Measurements from ENCODE around the gene EIF3I.

The EIF3I gene

DNA sequence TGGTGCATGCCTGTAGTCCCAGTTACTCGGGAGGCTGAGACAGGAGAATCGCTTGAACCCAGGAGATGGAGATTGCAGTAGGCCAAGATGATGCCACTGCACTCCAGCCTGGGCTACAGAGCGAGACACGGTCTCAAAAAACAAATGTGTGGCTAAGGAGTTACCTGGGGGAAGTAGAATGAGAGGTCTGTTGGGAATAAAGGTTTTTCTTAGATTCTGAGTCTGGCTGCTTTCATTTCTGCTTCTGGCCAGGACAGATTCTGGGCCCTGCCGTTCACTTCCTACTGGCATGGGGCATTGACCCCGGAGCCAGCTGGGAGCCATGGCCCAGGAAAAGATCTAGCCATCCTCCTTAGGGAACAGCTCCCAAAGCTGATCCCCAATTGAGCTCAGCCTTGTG is 13.7 kb upstream of the EIF3I start:
- Mint-ChIP-seq H3K27ac (no peak overlapping the region), H3K4me3 (no peak overlapping the region), H3K4me1 (peaks cover 30% of the 10 kb centered on the region), H3K36me3 (ENCODE audit: low read depth) (peaks cover 4% of the 10 kb centered on the region), H3K27me3 (ENCODE audit: low read depth, poor library complexity) (peaks cover 7% of the 10 kb centered on the region), H3K9me3 (no peaks in the 10 kb centered on the region)
- DNase-seq, result no peak
- TF ChIP-seq, protein P1, sequence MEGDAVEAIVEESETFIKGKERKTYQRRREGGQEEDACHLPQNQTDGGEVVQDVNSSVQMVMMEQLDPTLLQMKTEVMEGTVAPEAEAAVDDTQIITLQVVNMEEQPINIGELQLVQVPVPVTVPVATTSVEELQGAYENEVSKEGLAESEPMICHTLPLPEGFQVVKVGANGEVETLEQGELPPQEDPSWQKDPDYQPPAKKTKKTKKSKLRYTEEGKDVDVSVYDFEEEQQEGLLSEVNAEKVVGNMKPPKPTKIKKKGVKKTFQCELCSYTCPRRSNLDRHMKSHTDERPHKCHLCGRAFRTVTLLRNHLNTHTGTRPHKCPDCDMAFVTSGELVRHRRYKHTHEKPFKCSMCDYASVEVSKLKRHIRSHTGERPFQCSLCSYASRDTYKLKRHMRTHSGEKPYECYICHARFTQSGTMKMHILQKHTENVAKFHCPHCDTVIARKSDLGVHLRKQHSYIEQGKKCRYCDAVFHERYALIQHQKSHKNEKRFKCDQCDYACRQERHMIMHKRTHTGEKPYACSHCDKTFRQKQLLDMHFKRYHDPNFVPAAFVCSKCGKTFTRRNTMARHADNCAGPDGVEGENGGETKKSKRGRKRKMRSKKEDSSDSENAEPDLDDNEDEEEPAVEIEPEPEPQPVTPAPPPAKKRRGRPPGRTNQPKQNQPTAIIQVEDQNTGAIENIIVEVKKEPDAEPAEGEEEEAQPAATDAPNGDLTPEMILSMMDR (IDR thresholded peaks at IDR 0.05), result no peak

DNA sequence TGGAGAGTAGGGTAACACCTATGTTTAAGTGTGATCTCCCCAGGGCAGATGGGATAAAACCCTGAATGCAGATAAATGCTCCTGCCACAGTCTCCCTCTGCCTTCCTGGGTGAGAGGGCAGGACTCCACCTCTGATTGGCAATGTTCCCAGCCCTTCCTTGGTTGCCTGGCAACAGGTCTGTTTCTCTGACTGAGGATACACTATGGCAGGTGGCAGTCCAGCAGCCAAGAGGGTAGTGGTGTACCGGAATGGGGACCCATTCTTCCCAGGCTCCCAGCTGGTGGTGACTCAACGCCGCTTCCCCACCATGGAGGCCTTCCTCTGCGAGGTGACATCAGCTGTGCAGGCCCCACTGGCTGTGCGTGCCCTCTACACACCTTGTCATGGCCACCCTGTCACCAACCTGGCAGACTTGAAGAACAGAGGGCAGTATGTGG is 13.3 kb upstream of the EIF3I start, which contains the start of gene DCDC2B:
Gene DCDC2B (plus strand): TSS at position 199 of the 438 bp plus-strand sequence. CDS start 5 bp downstream, at position 204.
- DNase-seq, result no peak
- Mint-ChIP-seq H3K27ac (peak within 1 kb of the TSS; percentile 64), H3K4me1 (peaks cover 26% of the 10 kb centered on the region), H3K27me3 (ENCODE audit: low read depth, poor library complexity) (peaks cover 5% of the 10 kb centered on the region), H3K36me3 (ENCODE audit: low read depth) (peaks cover 4% of the 10 kb centered on the region), H3K4me3 (no peak within 1 kb of the TSS), H3K9me3 (no peaks in the 10 kb centered on the region)
- TF ChIP-seq, protein P1 (IDR thresholded peaks at IDR 0.05), result no peak

DNA sequence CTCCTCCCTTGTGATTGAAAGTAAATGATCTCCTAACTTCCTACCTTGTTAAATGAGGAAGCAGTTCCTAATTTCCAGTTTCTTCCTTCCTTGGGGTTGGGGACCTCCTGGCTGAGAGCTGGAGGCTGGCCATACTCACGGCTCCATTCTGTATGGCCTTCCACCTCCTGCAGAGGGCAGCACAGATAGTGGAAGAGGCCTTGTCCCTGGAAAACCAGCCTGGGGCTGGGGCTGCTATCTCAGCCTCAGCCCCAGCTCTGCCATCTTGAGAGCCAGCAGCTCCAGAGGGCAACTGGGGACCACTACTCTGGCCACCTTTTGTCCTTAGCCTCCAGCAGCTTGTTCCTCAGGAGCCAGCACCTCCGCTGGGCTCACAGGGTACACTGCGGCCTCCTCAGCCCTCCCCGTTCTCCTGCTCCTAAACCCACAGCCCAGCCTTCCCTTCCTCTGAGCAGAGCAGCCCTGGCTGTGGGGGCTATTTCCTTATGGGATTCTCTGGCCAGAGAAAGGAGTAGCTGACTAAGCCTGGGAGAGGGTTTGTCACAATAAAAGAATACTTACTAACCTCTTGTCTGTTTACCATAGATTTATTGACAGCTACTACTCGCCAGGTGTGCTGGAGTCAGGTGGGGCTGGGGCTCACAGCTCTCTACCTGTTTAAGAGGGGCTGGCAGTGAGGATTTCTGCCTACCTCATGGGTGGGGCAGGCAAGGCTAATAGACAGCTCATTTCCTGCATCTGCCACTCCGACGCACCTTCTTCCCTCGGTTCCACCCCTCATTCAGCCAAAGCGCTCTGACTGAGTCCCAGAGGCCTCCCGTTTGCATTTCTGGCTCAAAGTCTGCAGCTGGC is 6.4 kb upstream of the EIF3I start:
- Mint-ChIP-seq H3K9me3 (no peaks in the 10 kb centered on the region), H3K4me1 (peaks cover 14% of the 10 kb centered on the region), H3K4me3 (no peak overlapping the region), H3K27me3 (ENCODE audit: low read depth, poor library complexity) (peaks cover 4% of the 10 kb centered on the region), H3K27ac (peak overlapping the region; percentile 85), H3K36me3 (ENCODE audit: low read depth) (peaks cover 19% of the 10 kb centered on the region)
- DNase-seq, result peak; percentile 70
- TF ChIP-seq, protein P1 (IDR thresholded peaks at IDR 0.05), result peak; percentile 75

DNA sequence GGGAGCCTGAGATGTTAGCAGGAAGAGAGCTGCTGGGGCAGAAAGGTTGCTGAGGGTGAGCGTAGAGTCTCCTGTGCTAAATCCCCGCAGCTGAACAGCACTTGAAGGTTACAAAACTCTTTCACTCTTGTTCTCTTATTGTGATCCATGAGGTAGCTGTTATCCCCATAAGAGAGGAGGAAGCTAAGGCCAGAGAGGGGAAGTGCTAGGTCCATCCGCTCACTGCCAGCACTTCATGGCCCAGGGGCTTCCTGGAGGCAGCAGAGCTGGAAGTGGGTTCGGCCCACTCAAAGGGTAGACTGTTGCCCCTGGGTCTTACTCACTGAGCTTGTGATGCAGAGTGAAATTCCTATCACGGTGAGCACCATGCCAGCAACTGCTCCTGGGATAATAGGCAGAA is 5.6 kb upstream of the EIF3I start:
- TF ChIP-seq, protein P1 (IDR thresholded peaks at IDR 0.05), result no peak
- Mint-ChIP-seq H3K27ac (peak overlapping the region; percentile 64), H3K27me3 (ENCODE audit: low read depth, poor library complexity) (peaks cover 4% of the 10 kb centered on the region), H3K4me1 (peaks cover 21% of the 10 kb centered on the region), H3K9me3 (no peaks in the 10 kb centered on the region), H3K4me3 (no peak overlapping the region), H3K36me3 (ENCODE audit: low read depth) (peaks cover 19% of the 10 kb centered on the region)
- DNase-seq, result no peak

DNA sequence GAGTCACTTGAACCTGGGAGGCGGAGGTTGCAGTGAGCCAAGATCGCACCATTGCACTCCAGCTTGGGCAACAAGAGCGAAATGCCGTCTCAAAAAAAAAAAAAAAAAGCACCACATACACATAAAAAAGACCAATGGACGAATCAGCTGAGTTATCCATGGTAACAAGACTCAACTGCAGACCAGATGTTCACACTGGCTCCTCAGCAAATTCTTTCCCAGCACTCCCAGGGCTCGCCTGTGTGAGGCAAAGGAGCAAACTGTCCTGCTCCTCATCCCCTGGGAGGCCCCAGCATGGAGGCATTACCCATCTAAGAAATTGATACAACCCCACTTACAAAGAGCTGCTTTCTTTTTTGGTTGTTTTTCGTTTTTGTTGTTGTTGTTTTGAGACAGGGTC is 3.2 kb upstream of the EIF3I start:
- no peaks in the 10 kb centered on the region for H3K9me3 Mint-ChIP-seq

More for the DNA sequence above, 3.2 kb upstream of the EIF3I start:
- TF ChIP-seq, protein P1 (IDR thresholded peaks at IDR 0.05), result no peak
- H3K4me3 Mint-ChIP-seq, result no peak overlapping the region
- H3K36me3 Mint-ChIP-seq (ENCODE audit: low read depth), result peaks cover 24% of the 10 kb centered on the region
- DNase-seq, result no peak
- no peaks in the 10 kb centered on the region for H3K27me3 Mint-ChIP-seq (ENCODE audit: low read depth, poor library complexity)
- H3K4me1 Mint-ChIP-seq, result peaks cover 44% of the 10 kb centered on the region
- no peak overlapping the region for H3K27ac Mint-ChIP-seq

Measured in nephron progenitor cell (in vitro differentiated cells).